Stimulated activated CD4-positive, alpha-beta T cell treated with anti-CD3 and anti-CD28 coated beads, TNF-alpha, amount 100 ng/mL, for 1 hour (primary cell): ENCODE measurements around the gene GBP7.
"Not testable (repeated sequence)": the region's sequence is repeated elsewhere in the genome, so short reads cannot be mapped to it uniquely, and the experiment has no call there.

Experiments used
- DNase-seq, 3 donors: peaks; one replicate each; pipeline ENCODE4 v3.0.0-alpha.2; 2020; ENCODE audit warnings: low read depth in 3 of 3, low spot score in 1 of 3

Gene GBP7

GRCh38 chr1:89175601-89176256 is at the start of gene GBP7:
Gene GBP7, minus strand, starts transcription at chr1:89176003. Its CDS starts 4,068 bp downstream, at chr1:89171935.
- DNase-seq: no peak

- no peak for DNase-seq
These were observed 45.5 kb upstream of the GBP7 start for GRCh38 chr1:89221341-89221740.

- DNase-seq: not testable (repeated sequence)
These were observed 44.0 kb upstream of the GBP7 start for GRCh38 chr1:89219851-89220250.

GRCh38 chr1:89218941-89219340 is 43.1 kb upstream of the GBP7 start:
- DNase-seq: not testable (repeated sequence)

GRCh38 chr1:89213347-89213746 is 37.5 kb upstream of the GBP7 start:
- DNase-seq: no peak

- no peak for DNase-seq
These were observed 35.3 kb upstream of the GBP7 start for GRCh38 chr1:89211035-89211634.

GRCh38 chr1:89206373-89206772 is 30.6 kb upstream of the GBP7 start:
- no peak for DNase-seq

- DNase-seq: no peak
These were observed 27.4 kb upstream of the GBP7 start for GRCh38 chr1:89203166-89203565.

GRCh38 chr1:89201106-89201794 is 25.4 kb upstream of the GBP7 start:
- no peak for DNase-seq

GRCh38 chr1:89200663-89201062 is 24.9 kb upstream of the GBP7 start:
- DNase-seq: no peak

- no peak for DNase-seq
These were observed 23.8 kb upstream of the GBP7 start for GRCh38 chr1:89199525-89200031.

GRCh38 chr1:89198491-89199072 is 22.8 kb upstream of the GBP7 start, which contains the start of gene GBP4:
Gene GBP4, minus strand, starts transcription at chr1:89198942. Its CDS starts 108 bp downstream, at chr1:89198834.
- DNase-seq: peak in 2 of 3 donors; percentile 9 to 25

- no peak for DNase-seq
These were observed 22.3 kb upstream of the GBP7 start for GRCh38 chr1:89198081-89198480.

- no peak for DNase-seq
These were observed 19.7 kb upstream of the GBP7 start for GRCh38 chr1:89195476-89195875.

GRCh38 chr1:89191314-89191713 is 15.5 kb upstream of the GBP7 start:
- no peak for DNase-seq

- no peak for DNase-seq
These were observed 14.2 kb upstream of the GBP7 start for GRCh38 chr1:89190017-89190416.

GRCh38 chr1:89179343-89179742 is 3.5 kb upstream of the GBP7 start:
- DNase-seq: no peak

GRCh38 chr1:89176971-89177370 is 1.2 kb upstream of the GBP7 start:
- no peak for DNase-seq

GRCh38 chr1:89174491-89174890 is 1.3 kb downstream of the GBP7 start:
- no peak for DNase-seq

- no peak for DNase-seq
These were observed 3.2 kb downstream of the GBP7 start for GRCh38 chr1:89172468-89173143.

- DNase-seq: no peak
These were observed 4.8 kb downstream of the GBP7 start for GRCh38 chr1:89171067-89171438.
